Cardiac muscle cell (in vitro differentiated cells and primary cell): ENCODE data around the gene DDX23. TPM values are rescaled to one million over a fixed set of nuclear protein-coding genes. Genes with fewer than 3 reads are reported as not detected.
"Not testable (repeated sequence)": the region's sequence is repeated elsewhere in the genome, so short reads cannot be mapped to it uniquely, and the experiment has no call there.

Experiments
- DNase-seq, 2 donors: peaks; one replicate each; pipeline versions ENCODE4 v3.0.0 to v3.0.0-alpha.2; 2010 to 2017; ENCODE audit warnings: low read depth in 1 of 2, low spot score in 1 of 2
- H3K27ac ChIP-seq: fragments of 200-600 bp; sonication (generic); 2 replicates; pipeline ENCODE4 v1.5.1; 2016
- H3K27me3 ChIP-seq: fragments of 200-600 bp; sonication (generic); 2 replicates; pipeline ENCODE4 v1.6.0; 2016; ENCODE audit warnings: control low read depth
- H3K36me3 ChIP-seq: fragments of 200-600 bp; sonication (generic); 2 replicates; pipeline ENCODE4 v1.5.1; 2016; ENCODE audit warnings: control low read depth
- H3K4me1 ChIP-seq: fragments of 200-600 bp; sonication (generic); 2 replicates; pipeline ENCODE4 v1.8.1; 2017; ENCODE audit warnings: low read depth, mild to moderate bottlenecking, mixed run types
- H3K4me3 ChIP-seq: fragments of 200-600 bp; sonication (generic); 2 replicates; pipeline ENCODE4 v1.5.1; 2016; ENCODE audit warnings: mild to moderate bottlenecking
- H3K9me3 ChIP-seq: fragments of 200-600 bp; sonication (generic); 2 replicates; pipeline ENCODE4 v1.5.1; 2017; ENCODE audit warnings: low read depth, mild to moderate bottlenecking, control low read depth
- CTCF ChIP-seq: IDR thresholded peaks from 2 replicates; pipeline ENCODE4 v1.5.1; 2012; ENCODE audit warnings: low read depth, mild to moderate bottlenecking, low read length
- polyA plus RNA-seq: library from polyadenylated mRNA; unstranded; fragments of >200 nt; fragmentation: Nextera tagmentation; extraction: Ambion mirVana; gene quantifications from 2 replicates; pipeline ENCODE4 v1.2.1, GENCODE V29; 2016
- total RNA-seq: library from RNA; depleted of rRNA; stranded (reverse); fragments of >200 nt; gene quantifications from 2 replicates; pipeline ENCODE4 v1.2.3, GENCODE V29; 2016

DDX23 gene
- total and polyA plus RNA-seq, 2 experiments from 2014 or later = 49.0 to 89.5 TPM

DNA sequence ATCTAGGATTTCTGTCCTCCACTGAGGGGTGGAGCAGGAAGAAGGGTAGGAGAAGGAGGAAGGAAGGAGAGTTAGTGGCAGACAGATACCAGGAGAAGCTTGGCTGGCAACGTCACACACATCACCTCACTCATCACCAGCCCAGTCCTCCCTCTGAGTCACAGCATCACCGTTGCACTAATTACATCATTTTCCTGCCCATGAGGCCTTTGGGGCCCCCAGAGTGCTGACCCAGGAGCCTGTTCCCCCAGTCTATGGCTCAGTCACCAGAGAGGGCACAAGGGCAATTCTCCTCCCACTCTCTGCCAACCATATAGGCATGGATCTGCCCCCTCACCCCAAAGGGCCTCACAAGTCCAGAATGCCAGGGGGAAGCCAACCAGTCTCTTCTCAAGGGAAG is 9.1 kb upstream of the DDX23 start:
- Histone ChIP-seq H3K4me3 (no peak overlapping the region), H3K27ac (no peak overlapping the region), H3K4me1 (no peaks in the 10 kb centered on the region), H3K9me3 (no peaks in the 10 kb centered on the region), H3K27me3 (peaks cover 4% of the 10 kb centered on the region), H3K36me3 (no peaks in the 10 kb centered on the region)
- DNase-seq = no peak
- TF ChIP-seq CTCF = no peak

- H3K4me1 ChIP-seq, H3K27ac ChIP-seq, H3K9me3 ChIP-seq, H3K4me3 ChIP-seq, DNase-seq, H3K36me3 ChIP-seq, H3K27me3 ChIP-seq: not testable (repeated sequence)
Observed at GRCh38 chr12:48860236-48860635, 8.3 kb upstream of the DDX23 start.

DNA sequence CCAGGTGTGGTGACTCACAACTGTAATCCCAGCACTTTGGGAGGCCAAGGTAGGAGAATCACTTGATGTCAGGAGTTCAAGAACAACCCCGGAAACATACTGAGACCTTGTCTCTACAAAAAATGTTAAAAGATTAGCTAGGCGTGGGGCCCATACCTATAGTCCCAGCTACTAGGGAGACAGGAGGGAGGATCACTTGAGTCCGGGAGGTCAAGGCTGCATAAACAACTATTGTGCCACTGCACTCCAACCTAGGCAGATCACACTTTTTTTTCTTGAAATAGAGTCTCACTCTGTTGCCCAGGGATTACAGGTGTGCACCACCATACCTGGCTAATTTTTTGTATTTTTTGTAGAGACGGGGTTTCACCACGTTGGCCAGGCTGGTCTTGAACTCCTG is 7.6 kb upstream of the DDX23 start:
- Histone ChIP-seq H3K27ac (no peak overlapping the region), H3K36me3 (no peaks in the 10 kb centered on the region), H3K4me3 (no peak overlapping the region), H3K27me3 (peaks cover 2% of the 10 kb centered on the region), H3K9me3 (no peaks in the 10 kb centered on the region), H3K4me1 (no peaks in the 10 kb centered on the region)
- no peak for DNase-seq
- TF ChIP-seq CTCF = no peak

DNA sequence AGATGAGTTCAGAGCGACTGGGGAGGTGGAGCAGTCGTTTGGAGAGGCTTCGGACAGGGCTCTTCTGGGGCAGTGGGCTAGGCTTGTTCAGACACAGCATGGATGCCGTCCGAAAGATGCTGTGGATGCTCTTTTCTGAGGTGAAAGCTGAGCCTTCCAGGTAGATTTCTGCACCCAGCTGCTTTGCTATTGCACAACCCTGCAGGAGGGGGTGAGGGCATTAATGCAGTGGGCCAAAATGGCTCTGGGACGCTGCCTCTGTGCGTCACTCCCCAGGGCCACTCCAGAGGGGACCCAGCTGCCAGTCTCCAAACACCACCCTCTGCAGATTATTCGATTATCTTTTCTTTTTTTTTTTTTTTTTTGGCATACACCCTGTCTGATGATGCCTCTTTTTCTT is 6.1 kb upstream of the DDX23 start:
- no peak for DNase-seq
- no peak for TF ChIP-seq CTCF
- H3K4me1 ChIP-seq = peaks cover under 1% of the 10 kb centered on the region

GRCh38 chr12:48857278-48857994 is 5.5 kb upstream of the DDX23 start:
- no peak overlapping the region for H3K27ac ChIP-seq
- no peaks in the 10 kb centered on the region for H3K9me3 ChIP-seq
- no peaks in the 10 kb centered on the region for H3K27me3 ChIP-seq
- H3K4me3 ChIP-seq = no peak overlapping the region
- H3K36me3 ChIP-seq = no peaks in the 10 kb centered on the region
- DNase-seq = no peak
- TF ChIP-seq CTCF = no peak
- peaks cover 5% of the 10 kb centered on the region for H3K4me1 ChIP-seq

More for the DNA sequence above, 6.1 kb upstream of the DDX23 start:
- no peaks in the 10 kb centered on the region for H3K27me3 ChIP-seq
- no peak overlapping the region for H3K27ac ChIP-seq
- H3K4me3 ChIP-seq = no peak overlapping the region
- H3K36me3 ChIP-seq = no peaks in the 10 kb centered on the region
- no peaks in the 10 kb centered on the region for H3K9me3 ChIP-seq

DNA sequence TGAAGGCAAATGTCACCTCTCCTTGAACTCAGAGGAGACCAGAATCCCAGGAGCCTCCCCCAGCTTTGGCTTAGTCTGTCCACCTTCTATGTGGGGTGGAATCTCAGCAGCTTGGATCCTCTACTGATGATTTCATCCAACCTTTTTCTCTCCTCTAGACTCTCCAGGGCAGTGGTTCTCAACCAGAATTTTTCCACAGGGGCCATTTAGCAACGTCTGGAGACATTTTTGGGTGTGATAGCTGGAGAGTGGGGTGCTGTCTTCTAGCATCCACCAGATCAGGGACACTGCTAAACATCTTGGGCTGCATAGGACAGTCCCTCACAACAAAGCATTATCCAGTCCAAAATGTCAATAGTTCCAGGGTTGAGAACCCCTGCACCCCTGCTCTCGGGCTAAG is 4.4 kb upstream of the DDX23 start:
- Histone ChIP-seq H3K4me1 (peaks cover 5% of the 10 kb centered on the region), H3K9me3 (no peaks in the 10 kb centered on the region), H3K27ac (no peak overlapping the region), H3K27me3 (no peaks in the 10 kb centered on the region), H3K36me3 (no peaks in the 10 kb centered on the region), H3K4me3 (no peak overlapping the region)
- no peak for TF ChIP-seq CTCF
- no peak for DNase-seq

- not testable (repeated sequence) for H3K4me1 ChIP-seq, H3K9me3 ChIP-seq, H3K36me3 ChIP-seq, H3K27ac ChIP-seq, DNase-seq, H3K4me3 ChIP-seq, H3K27me3 ChIP-seq
Observed at GRCh38 chr12:48854932-48855331, 3.0 kb upstream of the DDX23 start.
